Renal cortical epithelial cell (primary cell): Measurements from ENCODE around the gene SLFNL1. TPM values are rescaled to one million over a fixed set of nuclear protein-coding genes. Genes with fewer than 3 reads are reported as not detected.

Experiments
- DNase-seq: peaks from one replicate; pipeline ENCODE4 v3.0.0-alpha.2; 2011; ENCODE audit warnings: low read depth
- total RNA-seq: library from RNA; depleted of rRNA; stranded (reverse); fragments of >200 nt; gene quantifications from 2 replicates; pipeline ENCODE4 v1.2.3, GENCODE V29; 2014

The SLFNL1 gene
- total RNA-seq, 1 donor from 2014 or later, result 0.65 TPM

DNA sequence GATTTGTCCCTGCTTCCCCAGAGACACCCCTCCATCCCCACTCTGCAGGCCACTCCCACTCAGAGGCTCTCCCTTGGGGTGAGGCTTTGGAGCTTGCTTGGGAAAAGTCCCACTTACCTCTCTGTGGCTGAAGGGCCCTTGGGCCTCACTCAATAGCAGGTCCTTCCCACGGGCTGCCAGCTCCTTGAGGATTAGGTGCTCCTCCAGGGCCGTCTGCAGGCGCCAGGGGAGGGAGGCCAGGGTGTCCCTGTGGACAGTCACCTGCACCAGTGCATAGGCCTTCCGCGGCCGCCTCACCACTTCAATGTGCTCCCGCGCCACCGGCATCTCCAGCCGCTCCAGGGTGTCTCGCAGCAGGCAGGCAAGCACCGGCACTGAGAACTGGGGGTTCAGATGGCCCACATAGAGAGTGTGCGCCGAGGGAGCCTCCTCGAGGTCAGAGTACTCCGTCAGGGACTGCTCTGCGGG is 1.4 kb downstream of the SLFNL1 start:
- no peak for DNase-seq

DNA sequence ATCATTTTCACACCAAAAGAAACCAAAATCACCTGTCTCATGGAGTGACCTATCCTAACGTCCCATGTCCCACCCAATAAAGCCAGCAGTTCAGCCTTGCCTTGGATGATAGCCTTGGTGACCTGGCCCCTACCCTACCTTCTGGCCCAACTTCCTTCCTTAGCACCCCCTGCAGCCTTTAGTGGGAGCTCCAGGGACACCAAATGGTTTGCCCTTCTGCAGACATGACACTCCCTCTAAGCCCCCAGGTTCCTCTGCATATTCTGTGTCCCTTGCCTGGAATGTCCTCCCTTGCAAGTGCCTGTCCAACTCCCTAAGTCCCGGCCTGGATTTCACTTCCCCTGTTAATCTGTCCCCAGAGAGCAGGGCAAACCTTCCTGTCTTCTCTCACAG is 2.2 kb downstream of the SLFNL1 start:
- DNase-seq, result no peak

DNA sequence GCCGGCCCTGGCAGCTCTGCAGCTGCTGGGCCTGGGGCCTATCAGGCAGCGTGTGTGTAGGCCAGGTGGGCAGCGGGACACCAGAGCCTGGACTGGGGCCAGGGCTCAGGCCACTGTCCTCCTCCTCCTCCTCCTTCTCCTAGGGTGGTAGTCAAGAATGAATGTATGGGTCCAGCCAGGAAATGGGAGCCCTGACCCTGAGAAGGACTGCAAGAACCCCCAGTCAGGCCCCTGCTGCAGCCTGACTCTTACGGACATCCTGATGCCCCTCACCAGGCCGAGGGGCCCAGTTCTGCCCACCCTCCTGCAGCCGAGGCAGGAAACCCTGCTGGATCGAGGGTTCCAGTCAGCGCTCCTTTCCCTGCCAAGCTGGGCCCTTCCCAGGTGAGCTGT is 3.5 kb downstream of the SLFNL1 start:
- no peak for DNase-seq

DNA sequence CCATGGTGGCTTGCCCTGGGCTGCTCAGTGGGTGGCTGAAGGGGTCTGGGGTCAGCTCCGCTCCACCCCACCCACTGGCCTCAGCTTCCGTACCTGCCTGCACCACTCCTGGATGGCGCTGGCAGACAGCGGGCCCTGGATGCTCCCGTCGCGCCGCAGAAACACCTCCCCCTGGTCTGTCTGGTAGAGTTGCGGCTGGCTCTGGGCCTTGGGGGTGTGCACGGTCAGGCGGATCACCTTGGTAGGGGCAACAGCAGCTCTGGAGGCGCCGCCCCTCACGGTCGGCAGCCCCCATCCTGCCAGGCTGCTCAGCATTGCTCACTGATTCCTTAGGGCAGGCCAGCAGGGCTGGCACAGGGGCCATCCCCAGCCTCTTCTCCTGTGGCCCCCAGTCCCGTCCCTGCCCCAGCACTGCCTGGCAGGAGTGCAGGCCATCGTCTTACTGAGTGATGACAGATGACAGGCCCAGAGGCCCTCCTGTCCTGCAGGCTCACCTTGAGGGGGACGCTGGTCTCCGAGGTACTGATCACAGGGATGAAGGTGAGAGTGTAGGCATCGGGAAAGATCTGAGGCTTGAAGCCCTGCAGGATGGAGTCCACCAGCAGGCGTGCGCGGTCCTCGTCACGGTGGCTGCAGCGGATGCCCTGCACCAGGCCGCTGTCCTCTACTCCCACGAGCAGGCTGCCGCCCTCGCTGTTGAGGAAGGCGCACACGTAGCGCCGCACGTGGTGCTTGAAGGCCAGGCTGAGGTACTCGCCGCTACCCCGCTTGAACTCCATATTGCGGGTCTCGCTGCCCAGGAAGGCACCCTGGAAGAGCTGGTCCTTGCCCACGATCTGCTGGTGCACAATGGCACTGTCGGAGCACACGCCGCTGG is 4.1 kb downstream of the SLFNL1 start:
- no peak for DNase-seq

DNA sequence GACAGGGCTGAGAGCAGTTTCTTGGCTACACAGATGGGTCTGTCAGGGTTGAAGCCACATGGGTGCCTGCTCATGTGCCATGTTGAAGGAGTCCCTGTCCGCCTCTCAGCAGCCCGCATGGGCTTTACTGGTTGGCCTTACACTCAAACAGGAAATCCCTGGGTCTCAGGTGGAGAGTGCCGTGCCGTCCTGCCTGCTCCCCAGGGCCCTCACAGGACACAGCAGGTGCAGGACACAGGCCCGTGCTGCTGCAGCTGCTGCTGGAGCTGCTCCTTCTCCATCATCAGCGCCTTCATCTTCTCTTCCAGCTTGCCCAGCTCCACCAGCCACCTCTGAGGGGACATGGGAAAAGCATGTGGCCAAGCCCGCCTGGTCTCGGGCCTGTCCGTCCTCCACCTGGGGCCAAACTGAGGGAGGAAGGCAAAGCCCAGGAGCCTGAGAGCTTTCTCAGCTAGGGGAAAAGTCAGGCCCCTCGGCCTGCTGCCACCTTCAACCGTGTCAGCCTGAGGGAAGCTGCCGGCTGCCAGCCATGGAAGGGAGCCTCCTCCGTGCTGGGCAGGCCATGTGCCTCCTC is 5.5 kb downstream of the SLFNL1 start:
- DNase-seq, result no peak

DNA sequence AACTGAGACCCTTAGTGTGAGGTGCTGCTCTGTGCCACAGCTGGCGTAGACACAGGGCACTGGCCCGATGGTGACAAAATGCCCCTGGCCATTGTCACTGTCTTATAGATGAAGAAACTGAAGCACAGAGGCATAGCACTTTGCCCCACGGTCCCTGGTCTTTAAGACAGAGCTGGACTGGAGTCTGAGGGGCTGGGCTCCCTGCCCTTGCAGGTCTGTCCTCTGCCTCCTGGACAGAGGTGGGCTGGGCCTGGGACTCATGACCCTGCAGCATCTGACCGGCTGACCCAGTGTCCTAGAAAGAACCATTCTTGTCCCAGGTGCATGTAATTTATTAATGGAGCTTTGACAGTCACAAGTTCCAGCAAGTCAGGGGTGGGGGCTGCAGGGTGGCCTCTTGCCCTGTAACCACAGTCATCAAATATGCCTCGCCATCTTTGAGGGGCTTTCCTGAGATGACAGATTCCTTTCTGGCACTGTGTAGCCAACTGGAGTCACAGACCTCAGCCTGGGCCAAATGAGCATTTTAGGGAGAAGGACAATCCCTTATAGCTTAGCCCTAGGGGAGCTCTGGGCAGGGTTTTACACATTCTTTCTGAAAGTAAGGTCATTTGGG is 6.1 kb downstream of the SLFNL1 start:
- DNase-seq, result no peak

DNA sequence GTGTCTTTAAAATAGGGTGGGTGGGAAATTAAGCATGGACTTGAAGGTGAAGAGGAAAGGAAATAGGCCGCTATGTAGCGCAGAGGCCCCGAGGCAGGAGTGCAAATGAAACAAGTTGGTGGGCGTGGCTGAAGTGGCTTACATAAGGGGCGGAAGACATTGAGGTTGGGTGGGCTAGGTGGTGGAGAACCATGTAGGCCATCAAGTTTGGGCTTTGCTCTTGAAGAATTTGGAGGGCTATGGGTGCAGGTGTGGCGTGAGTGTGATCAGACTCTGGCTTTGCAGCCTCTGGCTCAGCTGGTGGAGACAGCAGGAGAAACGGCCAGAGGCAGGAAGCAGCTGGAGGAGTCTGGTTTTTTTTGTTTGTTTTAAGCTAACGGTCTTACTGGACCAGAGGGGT is 6.7 kb downstream of the SLFNL1 start:
- DNase-seq, result no peak

DNA sequence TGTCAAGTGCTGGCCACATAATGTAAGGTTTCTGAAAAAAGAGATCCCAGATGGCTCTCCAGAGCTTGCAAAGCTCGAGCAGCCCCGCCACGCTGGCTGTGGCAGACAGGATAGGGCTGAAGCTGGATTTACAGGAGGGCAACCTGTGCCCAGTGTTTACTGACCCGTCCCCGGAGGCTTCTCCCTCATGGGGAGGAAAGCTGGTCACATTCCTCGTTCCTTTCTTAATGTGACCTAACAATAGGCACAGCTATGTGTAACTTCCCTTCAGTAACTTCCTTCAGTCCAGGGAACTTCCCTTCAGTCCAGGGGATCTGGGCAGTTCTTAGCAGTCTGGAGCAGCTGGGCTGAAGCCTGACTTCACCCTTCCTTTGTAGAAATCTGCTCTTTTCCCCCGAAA is 7.7 kb downstream of the SLFNL1 start:
- DNase-seq, result peak; percentile 65

DNA sequence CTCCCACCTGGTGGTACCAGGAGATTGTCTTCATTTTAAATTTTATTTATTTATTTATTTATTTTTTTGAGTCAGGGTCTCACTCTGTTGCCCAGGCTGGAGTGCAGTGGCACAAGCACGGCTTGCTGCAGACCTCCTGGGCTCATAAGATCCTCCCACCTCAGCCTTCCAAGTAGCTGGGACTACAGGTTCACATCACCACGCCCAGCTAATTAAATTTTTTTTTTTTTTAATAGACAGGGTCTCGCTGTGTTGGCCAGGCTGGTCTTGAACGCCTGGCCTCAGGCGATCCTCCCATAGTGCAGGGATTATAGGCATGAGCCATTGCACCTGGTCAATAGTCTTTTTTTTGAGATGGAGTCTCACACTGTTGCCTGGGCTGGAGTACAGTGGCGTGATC is 8.5 kb downstream of the SLFNL1 start:
- DNase-seq, result no peak

DNA sequence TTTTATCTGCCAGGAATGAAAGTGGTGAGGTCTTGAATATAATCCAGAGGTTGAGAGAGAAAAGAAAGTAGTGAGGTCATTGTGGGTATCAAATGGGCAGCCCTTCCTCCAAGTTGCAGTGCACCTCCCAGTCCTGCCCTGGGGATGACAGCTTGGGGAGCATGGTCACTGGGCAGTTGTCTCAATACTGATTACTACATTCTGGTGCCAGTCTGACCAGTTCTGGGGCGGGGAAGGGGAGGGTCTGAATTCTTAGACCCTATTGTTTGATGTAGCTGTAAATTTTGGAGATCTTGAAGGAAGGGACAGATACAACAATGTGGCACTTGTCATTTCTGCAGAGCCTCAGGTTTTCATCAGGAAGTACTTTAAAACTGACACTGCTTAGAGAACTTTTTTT is 11.2 kb downstream of the SLFNL1 start:
- no peak for DNase-seq

DNA sequence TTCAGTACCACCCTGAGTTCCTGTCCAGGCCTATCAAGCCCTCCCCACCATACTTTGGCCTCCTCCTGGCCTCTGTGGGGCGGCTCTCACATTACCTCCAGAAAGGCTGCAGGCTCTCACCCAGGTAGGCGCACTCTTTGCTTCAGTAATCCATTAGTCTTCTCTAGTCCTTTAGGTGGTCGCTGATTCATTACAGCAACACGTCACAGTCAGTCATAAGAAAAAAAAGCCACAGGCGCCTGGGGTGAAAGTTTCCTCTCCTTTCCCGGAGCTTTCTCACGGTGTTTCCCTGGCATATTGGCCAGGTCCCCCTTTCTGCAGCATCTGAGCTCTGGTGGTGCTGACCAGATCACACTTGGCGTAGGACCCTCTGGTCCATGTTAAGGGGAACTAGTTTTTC is 12.1 kb downstream of the SLFNL1 start:
- no peak for DNase-seq

DNA sequence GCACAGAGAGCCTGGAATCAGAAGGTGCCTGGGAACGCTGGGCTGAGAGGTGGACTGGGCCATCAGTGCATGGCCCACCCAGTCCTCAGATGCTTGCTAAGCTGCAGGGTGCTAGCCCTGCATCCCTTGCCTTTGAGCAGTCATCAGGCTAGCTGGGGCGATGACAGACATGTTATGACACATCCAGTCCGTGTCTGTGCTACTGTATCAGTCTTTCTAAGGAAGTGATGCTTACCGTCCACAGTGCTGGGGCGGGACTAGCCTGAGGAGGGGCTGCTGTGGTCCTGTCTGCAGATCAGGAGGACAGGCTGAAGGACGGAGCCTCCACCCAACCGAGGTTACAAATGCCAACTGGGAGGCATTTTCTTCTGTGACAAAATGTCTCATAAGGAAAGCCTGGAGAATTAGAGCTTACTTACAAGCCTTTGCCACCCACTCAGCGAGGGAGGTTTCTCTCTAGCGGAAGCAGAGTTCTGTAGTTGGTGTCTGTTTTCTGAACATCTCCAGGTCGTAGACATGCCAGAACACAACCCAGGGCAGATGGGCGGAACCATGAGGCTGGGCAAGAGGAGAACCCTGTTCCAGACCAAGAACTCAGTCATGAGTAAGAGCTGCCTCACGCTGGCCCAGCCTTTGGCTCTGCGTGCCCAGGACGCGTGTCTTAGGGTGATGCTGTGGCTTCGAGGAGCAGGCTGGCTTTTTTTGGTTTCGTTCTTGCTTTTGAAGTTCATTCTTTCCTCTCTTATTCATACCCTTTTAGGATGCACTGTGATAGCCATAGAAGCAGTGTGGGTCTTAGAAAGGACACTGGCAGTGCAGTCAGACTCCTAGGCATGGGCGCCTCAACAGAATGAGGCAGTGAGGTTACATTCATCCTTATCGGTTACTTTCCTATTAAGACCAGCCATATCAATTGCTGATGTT is 14.3 kb downstream of the SLFNL1 start:
- DNase-seq, result no peak

DNA sequence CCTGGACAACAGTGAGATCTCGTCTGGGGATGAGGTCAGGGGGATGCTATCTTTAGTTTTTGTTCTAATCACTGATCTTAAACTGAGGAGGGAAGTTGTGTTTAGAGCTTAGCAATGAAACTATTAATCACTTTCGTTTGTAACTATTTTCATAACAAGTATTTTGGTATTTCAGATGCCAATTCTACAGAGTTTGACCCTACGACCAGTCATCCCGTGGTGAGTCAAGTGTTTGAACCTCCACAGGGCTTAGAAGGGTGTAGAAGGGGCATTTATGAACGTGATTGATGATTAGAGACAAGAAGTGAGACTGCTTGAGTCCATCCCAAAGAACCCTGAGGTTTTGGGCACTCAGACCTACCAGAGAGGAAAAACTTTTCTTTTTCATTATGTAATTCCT is 15.6 kb downstream of the SLFNL1 start:
- DNase-seq, result no peak

DNA sequence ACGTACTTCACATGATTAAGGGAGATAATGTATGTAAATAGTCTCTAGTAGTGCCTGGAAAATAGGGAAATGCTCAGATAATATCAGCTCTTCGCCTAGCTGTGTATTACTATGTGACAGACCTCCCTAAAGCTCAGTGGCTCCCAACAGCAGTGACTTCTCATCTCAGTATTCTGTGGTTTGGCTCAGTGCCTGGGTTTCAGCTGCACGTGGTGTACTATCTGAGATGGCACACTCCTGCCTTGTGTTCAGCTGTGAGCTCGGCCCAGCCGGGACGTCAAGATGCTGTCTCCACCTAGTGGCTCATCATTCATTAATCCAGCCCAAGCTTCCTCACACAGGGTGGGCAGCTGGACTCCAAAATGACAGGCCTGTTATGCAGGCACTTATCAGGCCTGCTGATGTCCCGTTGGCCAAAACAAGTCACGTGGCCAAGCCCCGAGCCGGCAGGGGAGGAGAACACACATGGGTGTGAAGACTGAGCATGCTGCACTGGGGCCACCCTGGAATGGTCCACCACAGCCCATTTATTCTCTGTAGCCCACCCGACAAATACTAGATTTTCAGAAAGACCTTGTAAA is 17.8 kb downstream of the SLFNL1 start:
- peak; percentile 96 for DNase-seq

DNA sequence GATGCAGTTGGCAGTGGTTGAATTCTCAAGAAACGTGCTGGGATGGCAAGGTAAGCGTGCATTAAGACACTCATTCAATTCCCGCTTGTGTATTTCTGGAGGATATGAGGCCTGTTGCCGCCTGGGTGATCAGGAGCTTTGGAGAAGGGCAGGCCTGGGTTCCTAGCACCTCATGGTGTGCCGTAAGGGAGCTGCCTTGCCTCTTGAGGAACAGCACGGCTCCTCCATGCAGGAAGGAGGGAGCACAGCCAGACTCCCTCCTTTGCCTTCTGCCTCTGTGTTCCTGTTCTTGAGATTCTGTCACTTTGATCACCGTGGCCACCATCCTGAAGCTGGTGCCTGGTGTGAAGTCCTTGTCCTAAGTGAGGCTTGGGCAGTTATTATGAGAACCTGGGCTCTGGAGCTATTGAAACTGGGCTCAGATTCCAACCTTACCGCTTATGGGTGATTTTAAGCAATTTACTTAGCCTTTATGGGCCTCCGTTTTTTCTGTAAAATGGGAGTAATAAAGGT is 18.3 kb downstream of the SLFNL1 start:
- no peak for DNase-seq

DNA sequence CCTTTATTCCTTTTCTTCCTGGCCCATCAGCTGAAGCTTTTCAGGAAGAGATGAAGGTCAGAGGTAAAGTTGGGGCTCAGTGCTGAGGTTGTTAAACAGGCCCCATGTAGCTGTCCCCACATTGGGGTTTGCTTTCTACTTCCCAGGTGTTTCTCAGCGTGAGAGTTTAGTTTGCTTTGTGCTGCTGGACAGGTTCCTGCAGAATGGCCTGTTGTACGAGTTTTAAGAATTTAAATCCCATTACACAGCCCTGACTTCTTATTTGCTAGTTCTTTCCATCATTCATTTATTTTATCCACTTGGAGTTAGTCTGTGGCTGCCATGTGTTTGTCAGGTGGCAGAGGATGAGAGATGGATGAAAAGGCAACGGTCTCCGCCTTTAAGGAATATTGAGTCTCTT is 22.9 kb downstream of the SLFNL1 start:
- DNase-seq, result no peak

DNA sequence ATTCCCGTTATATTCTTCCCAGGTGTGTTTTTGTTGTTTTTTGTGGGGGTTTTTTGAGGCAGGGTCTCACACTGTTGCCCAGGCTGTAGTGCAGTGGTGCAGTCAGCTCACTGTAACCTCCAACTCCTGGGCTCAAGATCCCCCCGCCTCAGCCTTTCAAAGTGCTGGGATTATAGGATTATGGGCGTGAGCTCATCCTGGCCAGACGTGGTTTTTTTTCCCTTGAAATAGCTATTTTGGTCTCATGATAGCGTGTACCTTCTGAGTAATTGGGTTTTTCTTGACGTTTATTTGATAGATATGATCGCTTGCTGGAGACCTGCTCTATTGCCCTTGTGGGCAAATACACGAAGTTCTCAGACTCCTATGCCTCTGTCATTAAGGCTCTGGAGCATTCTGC is 24.4 kb downstream of the SLFNL1 start:
- DNase-seq, result no peak

DNA sequence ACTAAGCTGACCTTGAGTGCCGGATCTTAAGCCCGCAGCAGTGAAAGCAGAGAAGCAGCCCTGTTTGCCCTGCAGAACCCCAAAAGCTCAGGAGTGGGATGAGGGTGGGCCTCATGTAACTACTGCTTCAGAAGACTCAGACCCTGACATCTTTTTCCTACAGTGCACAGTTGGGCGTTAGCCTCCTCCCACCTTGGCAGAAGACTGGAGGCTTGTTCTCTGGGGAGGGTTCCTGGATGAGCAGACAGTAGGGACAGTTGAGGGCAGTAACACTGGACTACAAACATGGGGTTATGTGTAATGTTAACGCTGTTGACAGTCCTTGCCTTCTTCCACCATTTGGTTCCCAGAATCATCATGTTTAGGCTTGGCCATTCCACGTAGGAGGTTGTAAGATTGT is 32.5 kb downstream of the SLFNL1 start:
- no peak for DNase-seq

DNA sequence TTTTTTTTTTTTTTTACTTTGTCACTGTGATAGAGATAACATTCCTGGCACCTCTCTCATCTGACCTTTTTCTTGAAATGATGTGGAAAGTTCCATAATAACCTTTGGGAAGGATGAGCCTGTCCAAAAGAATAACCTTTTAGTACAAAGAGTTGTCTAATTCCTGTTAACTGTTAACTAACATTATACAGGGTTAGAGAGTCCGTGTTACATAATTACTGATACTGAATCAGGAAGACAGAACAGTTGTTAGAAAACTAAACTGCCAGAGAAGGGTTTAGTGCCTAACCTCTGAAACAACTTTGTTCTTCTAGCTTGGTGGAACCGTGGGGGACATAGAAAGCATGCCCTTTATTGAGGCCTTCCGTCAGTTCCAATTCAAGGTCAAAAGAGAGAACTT is 33.2 kb downstream of the SLFNL1 start:
- no peak for DNase-seq

DNA sequence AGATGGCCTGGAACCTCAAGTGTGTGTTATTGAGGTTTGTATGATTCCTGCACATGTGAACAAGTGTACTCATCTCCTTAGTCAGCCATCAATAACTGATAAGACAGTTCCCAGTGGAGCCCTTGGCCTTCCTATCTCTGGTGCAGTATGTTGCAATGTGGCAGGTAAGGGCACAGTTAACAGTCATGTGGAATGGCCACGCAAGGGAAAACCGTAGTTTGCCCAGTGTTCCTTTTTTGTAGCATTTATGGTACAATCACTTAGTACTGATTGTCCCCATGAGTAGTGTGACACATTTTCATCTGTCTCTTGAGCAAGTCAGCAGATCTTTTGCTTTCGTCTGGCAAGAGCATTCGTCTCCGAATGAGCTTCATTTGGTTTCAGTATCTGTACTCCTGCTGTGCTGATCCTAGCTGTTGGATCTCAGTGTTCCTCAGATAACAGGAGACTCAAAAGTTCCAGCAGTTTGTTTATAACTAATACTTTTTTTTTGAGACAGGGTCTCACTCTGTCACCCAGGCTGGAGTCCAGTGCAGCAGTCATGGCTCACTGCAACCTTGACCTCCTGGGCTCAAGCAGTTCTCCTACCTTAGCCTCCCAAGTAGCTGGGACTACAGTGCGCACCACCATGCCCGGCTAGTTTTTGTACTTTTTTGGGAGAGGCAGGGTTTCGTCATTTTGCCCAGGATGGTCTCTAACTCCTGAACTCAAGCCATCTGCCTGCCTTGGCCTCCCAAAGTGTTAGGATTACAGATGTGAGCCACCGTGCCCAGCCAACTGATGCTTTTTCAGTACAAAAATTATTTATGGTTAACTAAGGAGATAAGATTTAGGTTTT is 33.9 kb downstream of the SLFNL1 start:
- no peak for DNase-seq

DNA sequence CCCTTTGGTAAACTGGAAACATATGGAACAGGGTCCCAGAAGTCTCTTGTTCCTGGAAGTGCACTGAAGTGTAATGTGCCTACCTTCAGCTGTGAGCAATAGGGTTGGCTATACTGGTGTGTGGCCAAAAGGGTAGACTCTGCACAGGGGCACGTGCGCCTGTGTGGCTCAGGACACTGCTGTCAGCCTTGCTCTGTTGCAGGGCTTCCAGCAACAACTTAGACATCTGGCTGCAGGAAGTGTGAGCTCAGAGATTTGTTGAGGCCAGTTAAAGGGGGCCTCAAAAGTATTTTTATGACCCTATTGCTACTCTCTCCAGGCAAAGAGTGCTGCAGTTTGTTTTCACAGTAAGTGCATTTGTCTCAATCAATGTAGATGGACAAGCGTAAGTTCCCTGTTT is 34.6 kb downstream of the SLFNL1 start:
- DNase-seq, result no peak
